Measurements from ENCODE around the gene PLSCR2. TPM values are rescaled to one million over a fixed set of nuclear protein-coding genes. Genes with fewer than 3 reads are reported as not detected.

PLSCR2 gene
- total and polyA plus RNA-seq, 10 of the 15 experiments (the other 5 are each of a cell fraction or from before 2014, with no cell fraction given), result not detected

GRCh38 chr3:146466604-146467003, 2.8 kb downstream of the PLSCR2 start:
- ChIA-PET CTCF (no interaction called here), POLR2A (no interaction called here), RAD21 (ENCODE audit: unreplicated experiment) (no interaction called here), SMC1A (ENCODE audit: uncharacterized antibody, unreplicated experiment) (no interaction called here)
- H3K79me2 ChIP-seq (ENCODE audit: control insufficient read depth, insufficient read depth, low read length), result no peaks in the 10 kb centered on the region
- ATAC-seq (no peak), FAIRE-seq (no peak), DNase-seq (ENCODE audit: low read depth, low spot score) (no peak)
- H3K27ac ChIP-seq (ENCODE audit: control insufficient read depth, insufficient read depth), result no peak overlapping the region
- H3K4me2 ChIP-seq (ENCODE audit: control insufficient read depth, insufficient read depth), result no peak overlapping the region
- no peak overlapping the region for H3K9ac ChIP-seq (ENCODE audit: control insufficient read depth, insufficient read depth, low read length)
- H3K9me3 ChIP-seq (replicated peaks; ENCODE audit: control insufficient read depth, insufficient read depth, low read length), result no peaks in the 10 kb centered on the region
- H3K4me1 ChIP-seq (ENCODE audit: control insufficient read depth, insufficient read depth, low read length), result peaks cover 4% of the 10 kb centered on the region; the same call in 1 of the 2 replicates
- BruUV-seq (replicated peaks), result no TSS peak
- no peak overlapping the region for H2AFZ ChIP-seq (ENCODE audit: control insufficient read depth, low read depth, low read length)
- H3K36me3 ChIP-seq (ENCODE audit: control insufficient read depth in 2 of 2, insufficient read depth in 2 of 2, low read length in 1 of 2), result no peaks in the 10 kb centered on the region
- H3K27me3 ChIP-seq (replicated peaks in 1 of 2; ENCODE audit: control insufficient read depth in 2 of 2, insufficient read depth in 2 of 2, low read length in 1 of 2), result no peaks in the 10 kb centered on the region
- no peak overlapping the region for H3K4me3 ChIP-seq
- no peaks in the 10 kb centered on the region for H4K20me1 ChIP-seq (ENCODE audit: control insufficient read depth, insufficient read depth)
- TF ChIP-seq HSF1 (IDR thresholded peaks at IDR 0.05; ENCODE audit: low read depth, low read length), result no peak
- in situ Hi-C loops (cut with MboI), result no loop called here
- WGBS (ENCODE audit: insufficient coverage, insufficient replicate concordance, low lambda C conversion rate, missing lambda C conversion rate), result 64% methylated on average over 1 of the region's 1 CpG
- intact Hi-C loops (cut with micrococcal nuclease; ENCODE audit: unreplicated experiment), result loop anchor here (5.0 kb wide), 1 partner anchor 76 kb away; the partner anchor contains the start of gene PLSCR1

- no peak for DNase-seq (ENCODE audit: low read depth, low spot score)
- FAIRE-seq, result no peak
- Histone ChIP-seq H3K79me2 (ENCODE audit: control insufficient read depth, insufficient read depth, low read length) (no peaks in the 10 kb centered on the region), H3K9me3 (replicated peaks; ENCODE audit: control insufficient read depth, insufficient read depth, low read length) (no peaks in the 10 kb centered on the region), H3K36me3 (ENCODE audit: control insufficient read depth in 2 of 2, insufficient read depth in 2 of 2, low read length in 1 of 2) (no peaks in the 10 kb centered on the region), H3K27me3 (replicated peaks in 1 of 2; ENCODE audit: control insufficient read depth in 2 of 2, insufficient read depth in 2 of 2, low read length in 1 of 2) (no peaks in the 10 kb centered on the region), H3K27ac (ENCODE audit: control insufficient read depth, insufficient read depth) (no peak overlapping the region), H2AFZ (ENCODE audit: control insufficient read depth, low read depth, low read length) (no peak overlapping the region), H3K4me1 (ENCODE audit: control insufficient read depth, insufficient read depth, low read length) (peaks cover 4% of the 10 kb centered on the region; the same call in 1 of the 2 replicates), H3K4me2 (ENCODE audit: control insufficient read depth, insufficient read depth) (no peak overlapping the region), H3K4me3 (no peak overlapping the region), H4K20me1 (ENCODE audit: control insufficient read depth, insufficient read depth) (no peaks in the 10 kb centered on the region), H3K9ac (ENCODE audit: control insufficient read depth, insufficient read depth, low read length) (no peak overlapping the region)
- ATAC-seq, result no peak
- in situ Hi-C loops (cut with MboI), result no loop called here
- no TSS peak for BruUV-seq (replicated peaks)
- ChIA-PET CTCF (no interaction called here), SMC1A (ENCODE audit: uncharacterized antibody, unreplicated experiment) (no interaction called here), RAD21 (ENCODE audit: unreplicated experiment) (no interaction called here), POLR2A (no interaction called here)
- WGBS (ENCODE audit: insufficient coverage, insufficient replicate concordance, low lambda C conversion rate, missing lambda C conversion rate), result 0% methylated on average over 6 of the region's 6 CpGs
- intact Hi-C loops (cut with micrococcal nuclease; ENCODE audit: unreplicated experiment), result loop anchor here (5.0 kb wide), 1 partner anchor 76 kb away; the partner anchor contains the start of gene PLSCR1
- TF ChIP-seq TBL1XR1 (IDR thresholded peaks at IDR 0.05; ENCODE audit: low read depth, low read length) (no peak), EED (IDR thresholded peaks at IDR 0.05; ENCODE audit: low read depth) (no peak), ZNF217 (IDR thresholded peaks at IDR 0.05) (no peak), MTA2 (IDR thresholded peaks at IDR 0.05; ENCODE audit: low read depth) (no peak), USF2 (IDR thresholded peaks at IDR 0.05; ENCODE audit: borderline replicate concordance, low read depth, low read length) (no peak), NR2C2 (IDR thresholded peaks at IDR 0.05; ENCODE audit: borderline replicate concordance, control insufficient read depth, insufficient read length, low read depth) (no peak), ZBTB11 (CRISPR knock-in tag; IDR thresholded peaks at IDR 0.05) (no peak), ESRRA (IDR thresholded peaks at IDR 0.05; ENCODE audit: low read length) (no peak)
Measured at GRCh38 chr3:146465693-146466465, 3.5 kb downstream of the PLSCR2 start.

Measured in GM12878 (cell line).